Epithelial cell of proximal tubule (primary cell): ENCODE results near the gene CCDC157. TPM values are rescaled to one million over a fixed set of nuclear protein-coding genes. Genes with fewer than 3 reads are reported as not detected.

Experiments
- DNase-seq: peaks from one replicate; pipeline ENCODE4 v3.0.0-alpha.2; 2011; ENCODE audit warnings: low read depth
- H3K4me3 ChIP-seq: 2 replicates; pipeline ENCODE4 v1.5.1; 2011; ENCODE audit warnings: low read depth, mild to moderate bottlenecking, low read length
- total RNA-seq: library from RNA; depleted of rRNA; stranded (reverse); fragments of >200 nt; gene quantifications from 2 replicates; pipeline ENCODE4 v1.2.3, GENCODE V29; 2015
- TF ChIP-seq, protein P1 (sequence below): conservative IDR thresholded peaks from 2 replicates; pipeline ENCODE4 v1.5.1; 2012; ENCODE audit warnings: low read depth, mild to moderate bottlenecking, low read length

Gene CCDC157
- total RNA-seq, 1 donor from 2014 or later = 2.2 TPM

GRCh38 chr22:30425616-30426387, 69.0 kb downstream of the CCDC157 start, which contains the start of gene MTFP1:
Gene MTFP1 (plus strand): TSS chr22:30425768. CDS start chr22:30425880, 112 bp downstream.
- peak within 1 kb of the TSS; percentile 68 for H3K4me3 ChIP-seq
- no peak for DNase-seq
- TF ChIP-seq, protein P1, sequence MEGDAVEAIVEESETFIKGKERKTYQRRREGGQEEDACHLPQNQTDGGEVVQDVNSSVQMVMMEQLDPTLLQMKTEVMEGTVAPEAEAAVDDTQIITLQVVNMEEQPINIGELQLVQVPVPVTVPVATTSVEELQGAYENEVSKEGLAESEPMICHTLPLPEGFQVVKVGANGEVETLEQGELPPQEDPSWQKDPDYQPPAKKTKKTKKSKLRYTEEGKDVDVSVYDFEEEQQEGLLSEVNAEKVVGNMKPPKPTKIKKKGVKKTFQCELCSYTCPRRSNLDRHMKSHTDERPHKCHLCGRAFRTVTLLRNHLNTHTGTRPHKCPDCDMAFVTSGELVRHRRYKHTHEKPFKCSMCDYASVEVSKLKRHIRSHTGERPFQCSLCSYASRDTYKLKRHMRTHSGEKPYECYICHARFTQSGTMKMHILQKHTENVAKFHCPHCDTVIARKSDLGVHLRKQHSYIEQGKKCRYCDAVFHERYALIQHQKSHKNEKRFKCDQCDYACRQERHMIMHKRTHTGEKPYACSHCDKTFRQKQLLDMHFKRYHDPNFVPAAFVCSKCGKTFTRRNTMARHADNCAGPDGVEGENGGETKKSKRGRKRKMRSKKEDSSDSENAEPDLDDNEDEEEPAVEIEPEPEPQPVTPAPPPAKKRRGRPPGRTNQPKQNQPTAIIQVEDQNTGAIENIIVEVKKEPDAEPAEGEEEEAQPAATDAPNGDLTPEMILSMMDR = peak; percentile 12

Other genes starting within 250 kb of the CCDC157 start
- gene LIF, start 110.2 kb upstream of the CCDC157 start, total RNA-seq = 48.7 and 49.8 TPM in 2 replicates
- gene OSM, start 90.2 kb upstream of the CCDC157 start, total RNA-seq = not detected in 2 replicates
- gene CASTOR1, start 67.5 kb upstream of the CCDC157 start, total RNA-seq = 6.4 and 14.3 TPM in 2 replicates
- 15.5 and 22.9 TPM in 2 replicates for gene TBC1D10A, start 30.1 kb upstream of the CCDC157 start, total RNA-seq
- 42.6 and 44.2 TPM in 2 replicates for gene SF3A1, start 113 bp upstream of the CCDC157 start, total RNA-seq
- 19.2 and 28.0 TPM in 2 replicates for gene RNF215, start 30.4 kb downstream of the CCDC157 start, total RNA-seq
- 36.2 and 49.6 TPM in 2 replicates for gene SEC14L2, start 40.0 kb downstream of the CCDC157 start, total RNA-seq
- 79.7 and 115 TPM in 2 replicates for gene MTFP1, start 68.8 kb downstream of the CCDC157 start, total RNA-seq
- gene SEC14L3, start 115.0 kb downstream of the CCDC157 start, total RNA-seq = not detected in 2 replicates
- gene SEC14L4, start 148.7 kb downstream of the CCDC157 start, total RNA-seq = 0.07 TPM in 1 of 2 replicates, not detected in the other
- gene SEC14L6, start 189.7 kb downstream of the CCDC157 start, total RNA-seq = 2.1 and 11.6 TPM in 2 replicates
- 4.1 and 11.4 TPM in 2 replicates for gene GAL3ST1, start 217.7 kb downstream of the CCDC157 start, total RNA-seq
- 97.5 and 123 TPM in 2 replicates for gene PES1, start 234.9 kb downstream of the CCDC157 start, total RNA-seq